Measurements from ENCODE around the gene IFNGR2. TPM values are rescaled to one million over a fixed set of nuclear protein-coding genes. Genes with fewer than 3 reads are reported as not detected.

Gene IFNGR2
- total and polyA plus RNA-seq, 2 experiments from 2014 or later = 21.9 to 29.4 TPM

DNA sequence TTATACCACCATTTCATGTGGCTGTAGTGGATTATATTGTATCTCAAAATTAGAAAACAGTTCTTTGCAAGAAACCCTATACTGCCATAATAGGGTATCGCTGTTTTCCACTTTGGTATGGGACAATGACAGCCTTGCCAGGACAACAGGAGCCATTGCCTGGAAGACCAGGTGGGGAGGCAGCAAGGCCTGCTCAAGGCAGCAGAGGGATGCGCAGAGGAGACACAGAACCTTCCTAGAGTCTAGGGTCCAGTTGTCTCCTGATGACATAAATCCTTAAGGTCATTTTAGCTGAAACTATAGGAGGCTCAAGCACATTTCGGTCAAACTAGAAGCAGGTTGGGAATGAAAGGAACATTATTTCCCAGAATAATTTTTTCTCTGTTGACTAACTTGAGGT is 27.6 kb downstream of the IFNGR2 start (continued):
- TF ChIP-seq, protein P1, sequence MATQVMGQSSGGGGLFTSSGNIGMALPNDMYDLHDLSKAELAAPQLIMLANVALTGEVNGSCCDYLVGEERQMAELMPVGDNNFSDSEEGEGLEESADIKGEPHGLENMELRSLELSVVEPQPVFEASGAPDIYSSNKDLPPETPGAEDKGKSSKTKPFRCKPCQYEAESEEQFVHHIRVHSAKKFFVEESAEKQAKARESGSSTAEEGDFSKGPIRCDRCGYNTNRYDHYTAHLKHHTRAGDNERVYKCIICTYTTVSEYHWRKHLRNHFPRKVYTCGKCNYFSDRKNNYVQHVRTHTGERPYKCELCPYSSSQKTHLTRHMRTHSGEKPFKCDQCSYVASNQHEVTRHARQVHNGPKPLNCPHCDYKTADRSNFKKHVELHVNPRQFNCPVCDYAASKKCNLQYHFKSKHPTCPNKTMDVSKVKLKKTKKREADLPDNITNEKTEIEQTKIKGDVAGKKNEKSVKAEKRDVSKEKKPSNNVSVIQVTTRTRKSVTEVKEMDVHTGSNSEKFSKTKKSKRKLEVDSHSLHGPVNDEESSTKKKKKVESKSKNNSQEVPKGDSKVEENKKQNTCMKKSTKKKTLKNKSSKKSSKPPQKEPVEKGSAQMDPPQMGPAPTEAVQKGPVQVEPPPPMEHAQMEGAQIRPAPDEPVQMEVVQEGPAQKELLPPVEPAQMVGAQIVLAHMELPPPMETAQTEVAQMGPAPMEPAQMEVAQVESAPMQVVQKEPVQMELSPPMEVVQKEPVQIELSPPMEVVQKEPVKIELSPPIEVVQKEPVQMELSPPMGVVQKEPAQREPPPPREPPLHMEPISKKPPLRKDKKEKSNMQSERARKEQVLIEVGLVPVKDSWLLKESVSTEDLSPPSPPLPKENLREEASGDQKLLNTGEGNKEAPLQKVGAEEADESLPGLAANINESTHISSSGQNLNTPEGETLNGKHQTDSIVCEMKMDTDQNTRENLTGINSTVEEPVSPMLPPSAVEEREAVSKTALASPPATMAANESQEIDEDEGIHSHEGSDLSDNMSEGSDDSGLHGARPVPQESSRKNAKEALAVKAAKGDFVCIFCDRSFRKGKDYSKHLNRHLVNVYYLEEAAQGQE (IDR thresholded peaks at IDR 0.05; ENCODE audit: unreplicated experiment) = no peak
- TF ChIP-seq, protein P2, sequence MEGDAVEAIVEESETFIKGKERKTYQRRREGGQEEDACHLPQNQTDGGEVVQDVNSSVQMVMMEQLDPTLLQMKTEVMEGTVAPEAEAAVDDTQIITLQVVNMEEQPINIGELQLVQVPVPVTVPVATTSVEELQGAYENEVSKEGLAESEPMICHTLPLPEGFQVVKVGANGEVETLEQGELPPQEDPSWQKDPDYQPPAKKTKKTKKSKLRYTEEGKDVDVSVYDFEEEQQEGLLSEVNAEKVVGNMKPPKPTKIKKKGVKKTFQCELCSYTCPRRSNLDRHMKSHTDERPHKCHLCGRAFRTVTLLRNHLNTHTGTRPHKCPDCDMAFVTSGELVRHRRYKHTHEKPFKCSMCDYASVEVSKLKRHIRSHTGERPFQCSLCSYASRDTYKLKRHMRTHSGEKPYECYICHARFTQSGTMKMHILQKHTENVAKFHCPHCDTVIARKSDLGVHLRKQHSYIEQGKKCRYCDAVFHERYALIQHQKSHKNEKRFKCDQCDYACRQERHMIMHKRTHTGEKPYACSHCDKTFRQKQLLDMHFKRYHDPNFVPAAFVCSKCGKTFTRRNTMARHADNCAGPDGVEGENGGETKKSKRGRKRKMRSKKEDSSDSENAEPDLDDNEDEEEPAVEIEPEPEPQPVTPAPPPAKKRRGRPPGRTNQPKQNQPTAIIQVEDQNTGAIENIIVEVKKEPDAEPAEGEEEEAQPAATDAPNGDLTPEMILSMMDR (conservative IDR thresholded peaks at IDR 0.05; ENCODE audit: low read depth in 2 of 2) = no peak
- TF ChIP-seq, protein P3, sequence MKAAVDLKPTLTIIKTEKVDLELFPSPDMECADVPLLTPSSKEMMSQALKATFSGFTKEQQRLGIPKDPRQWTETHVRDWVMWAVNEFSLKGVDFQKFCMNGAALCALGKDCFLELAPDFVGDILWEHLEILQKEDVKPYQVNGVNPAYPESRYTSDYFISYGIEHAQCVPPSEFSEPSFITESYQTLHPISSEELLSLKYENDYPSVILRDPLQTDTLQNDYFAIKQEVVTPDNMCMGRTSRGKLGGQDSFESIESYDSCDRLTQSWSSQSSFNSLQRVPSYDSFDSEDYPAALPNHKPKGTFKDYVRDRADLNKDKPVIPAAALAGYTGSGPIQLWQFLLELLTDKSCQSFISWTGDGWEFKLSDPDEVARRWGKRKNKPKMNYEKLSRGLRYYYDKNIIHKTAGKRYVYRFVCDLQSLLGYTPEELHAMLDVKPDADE (IDR thresholded peaks at IDR 0.05) = no peak
- TF ChIP-seq CREB1 (CRISPR knock-in tag; IDR thresholded peaks at IDR 0.05; ENCODE audit: low read depth) (no peak), ZNF114 (CRISPR knock-in tag; IDR thresholded peaks at IDR 0.05) (no peak)

DNA sequence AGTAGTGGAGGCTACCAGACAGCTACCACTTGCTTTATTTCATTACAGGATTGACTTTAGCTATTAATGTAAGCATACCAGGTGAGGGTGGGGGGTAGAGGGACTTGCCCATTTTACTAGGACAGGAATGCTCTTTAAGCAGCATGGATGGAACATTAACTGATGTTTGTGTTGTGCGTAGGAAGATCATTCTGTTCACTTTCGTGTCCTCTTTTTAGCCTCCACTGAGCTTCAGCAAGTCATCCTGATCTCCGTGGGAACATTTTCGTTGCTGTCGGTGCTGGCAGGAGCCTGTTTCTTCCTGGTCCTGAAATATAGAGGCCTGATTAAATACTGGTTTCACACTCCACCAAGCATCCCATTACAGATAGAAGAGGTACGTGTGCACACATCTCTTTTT is 29.3 kb downstream of the IFNGR2 start:
- no peaks in the 10 kb centered on the region for H3K4me1 Mint-ChIP-seq
- H3K27ac ChIP-seq (ENCODE audit: low read depth) = no peak overlapping the region
- 0 out of 2 replicates have a peak, but pooled peaks cover 4% of the 10 kb centered on the region for H3F3A ChIP-seq (replicated peaks; ENCODE audit: low read depth)
- H3K27me3 Mint-ChIP-seq (ENCODE audit: insufficient read depth, low read depth, poor library complexity) = peaks cover 2% of the 10 kb centered on the region
- ATAC-seq (no peak), DNase-seq (ENCODE audit: low spot score) (no peak)
- no peaks in the 10 kb centered on the region for H3K9me3 Mint-ChIP-seq
- no peak overlapping the region for H3K4me2 ChIP-seq
- peaks cover 55% of the 10 kb centered on the region for H3K36me3 Mint-ChIP-seq (ENCODE audit: low read depth)
- H3K27ac Mint-ChIP-seq = no peak overlapping the region
- H3K4me3 Mint-ChIP-seq = no peak overlapping the region
- H2AFZ ChIP-seq = no peak overlapping the region
- no peak overlapping the region for H3K4me3 ChIP-seq
- H3K4me1 ChIP-seq (ENCODE audit: insufficient read depth) = no peaks in the 10 kb centered on the region
- H4K20me1 ChIP-seq (replicated peaks; ENCODE audit: insufficient read depth) = peaks cover 4% of the 10 kb centered on the region
- H3K27me3 ChIP-seq (ENCODE audit: insufficient read depth) = no peaks in the 10 kb centered on the region
- peaks cover 17% of the 10 kb centered on the region for H3K36me3 ChIP-seq (ENCODE audit: insufficient read depth)
- TF ChIP-seq, protein P4, sequence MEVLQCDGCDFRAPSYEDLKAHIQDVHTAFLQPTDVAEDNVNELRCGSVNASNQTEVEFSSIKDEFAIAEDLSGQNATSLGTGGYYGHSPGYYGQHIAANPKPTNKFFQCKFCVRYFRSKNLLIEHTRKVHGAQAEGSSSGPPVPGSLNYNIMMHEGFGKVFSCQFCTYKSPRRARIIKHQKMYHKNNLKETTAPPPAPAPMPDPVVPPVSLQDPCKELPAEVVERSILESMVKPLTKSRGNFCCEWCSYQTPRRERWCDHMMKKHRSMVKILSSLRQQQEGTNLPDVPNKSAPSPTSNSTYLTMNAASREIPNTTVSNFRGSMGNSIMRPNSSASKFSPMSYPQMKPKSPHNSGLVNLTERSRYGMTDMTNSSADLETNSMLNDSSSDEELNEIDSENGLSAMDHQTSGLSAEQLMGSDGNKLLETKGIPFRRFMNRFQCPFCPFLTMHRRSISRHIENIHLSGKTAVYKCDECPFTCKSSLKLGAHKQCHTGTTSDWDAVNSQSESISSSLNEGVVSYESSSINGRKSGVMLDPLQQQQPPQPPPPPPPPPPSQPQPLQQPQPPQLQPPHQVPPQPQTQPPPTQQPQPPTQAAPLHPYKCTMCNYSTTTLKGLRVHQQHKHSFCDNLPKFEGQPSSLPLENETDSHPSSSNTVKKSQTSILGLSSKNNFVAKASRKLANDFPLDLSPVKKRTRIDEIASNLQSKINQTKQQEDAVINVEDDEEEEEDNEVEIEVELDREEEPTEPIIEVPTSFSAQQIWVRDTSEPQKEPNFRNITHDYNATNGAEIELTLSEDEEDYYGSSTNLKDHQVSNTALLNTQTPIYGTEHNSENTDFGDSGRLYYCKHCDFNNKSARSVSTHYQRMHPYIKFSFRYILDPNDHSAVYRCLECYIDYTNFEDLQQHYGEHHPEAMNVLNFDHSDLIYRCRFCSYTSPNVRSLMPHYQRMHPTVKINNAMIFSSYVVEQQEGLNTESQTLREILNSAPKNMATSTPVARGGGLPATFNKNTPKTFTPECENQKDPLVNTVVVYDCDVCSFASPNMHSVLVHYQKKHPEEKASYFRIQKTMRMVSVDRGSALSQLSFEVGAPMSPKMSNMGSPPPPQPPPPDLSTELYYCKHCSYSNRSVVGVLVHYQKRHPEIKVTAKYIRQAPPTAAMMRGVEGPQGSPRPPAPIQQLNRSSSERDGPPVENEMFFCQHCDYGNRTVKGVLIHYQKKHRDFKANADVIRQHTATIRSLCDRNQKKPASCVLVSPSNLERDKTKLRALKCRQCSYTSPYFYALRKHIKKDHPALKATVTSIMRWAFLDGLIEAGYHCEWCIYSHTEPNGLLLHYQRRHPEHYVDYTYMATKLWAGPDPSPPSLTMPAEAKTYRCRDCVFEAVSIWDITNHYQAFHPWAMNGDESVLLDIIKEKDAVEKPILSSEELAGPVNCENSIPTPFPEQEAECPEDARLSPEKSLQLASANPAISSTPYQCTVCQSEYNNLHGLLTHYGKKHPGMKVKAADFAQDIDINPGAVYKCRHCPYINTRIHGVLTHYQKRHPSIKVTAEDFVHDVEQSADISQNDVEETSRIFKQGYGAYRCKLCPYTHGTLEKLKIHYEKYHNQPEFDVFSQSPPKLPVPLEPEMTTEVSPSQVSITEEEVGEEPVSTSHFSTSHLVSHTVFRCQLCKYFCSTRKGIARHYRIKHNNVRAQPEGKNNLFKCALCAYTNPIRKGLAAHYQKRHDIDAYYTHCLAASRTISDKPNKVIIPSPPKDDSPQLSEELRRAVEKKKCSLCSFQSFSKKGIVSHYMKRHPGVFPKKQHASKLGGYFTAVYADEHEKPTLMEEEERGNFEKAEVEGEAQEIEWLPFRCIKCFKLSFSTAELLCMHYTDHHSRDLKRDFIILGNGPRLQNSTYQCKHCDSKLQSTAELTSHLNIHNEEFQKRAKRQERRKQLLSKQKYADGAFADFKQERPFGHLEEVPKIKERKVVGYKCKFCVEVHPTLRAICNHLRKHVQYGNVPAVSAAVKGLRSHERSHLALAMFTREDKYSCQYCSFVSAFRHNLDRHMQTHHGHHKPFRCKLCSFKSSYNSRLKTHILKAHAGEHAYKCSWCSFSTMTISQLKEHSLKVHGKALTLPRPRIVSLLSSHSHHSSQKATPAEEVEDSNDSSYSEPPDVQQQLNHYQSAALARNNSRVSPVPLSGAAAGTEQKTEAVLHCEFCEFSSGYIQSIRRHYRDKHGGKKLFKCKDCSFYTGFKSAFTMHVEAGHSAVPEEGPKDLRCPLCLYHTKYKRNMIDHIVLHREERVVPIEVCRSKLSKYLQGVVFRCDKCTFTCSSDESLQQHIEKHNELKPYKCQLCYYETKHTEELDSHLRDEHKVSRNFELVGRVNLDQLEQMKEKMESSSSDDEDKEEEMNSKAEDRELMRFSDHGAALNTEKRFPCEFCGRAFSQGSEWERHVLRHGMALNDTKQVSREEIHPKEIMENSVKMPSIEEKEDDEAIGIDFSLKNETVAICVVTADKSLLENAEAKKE (CRISPR knock-in tag; IDR thresholded peaks at IDR 0.05) = no peak
- no peak for TF ChIP-seq JUNB (IDR thresholded peaks at IDR 0.05; ENCODE audit: unreplicated experiment)
- no peak for TF ChIP-seq ZNF331 (CRISPR knock-in tag; IDR thresholded peaks at IDR 0.05; ENCODE audit: low read depth)
- TF ChIP-seq, protein P2 (conservative IDR thresholded peaks at IDR 0.05; ENCODE audit: low read depth in 2 of 2) = no peak
- no peak for TF ChIP-seq EZH2phosphoT487 (IDR thresholded peaks at IDR 0.05; ENCODE audit: unreplicated experiment)
- no peaks in the 10 kb centered on the region for H3K79me2 ChIP-seq (replicated peaks; ENCODE audit: insufficient read depth)
- no peaks in the 10 kb centered on the region for H3K9me2 ChIP-seq (ENCODE audit: insufficient read depth)
